HEK293 (cell line): Measurements from ENCODE around the gene SOWAHA.

Source experiments
- CTCF ChIP-seq: fragments of 450-650 bp; formaldehyde crosslinking; IDR thresholded peaks from 2 replicates; pipeline ENCODE4 v1.5.1; 2016; ENCODE audit warnings: missing biosample characterization, missing genetic modification characterization
- OVOL3 ChIP-seq: fragments of 450-650 bp; formaldehyde crosslinking; IDR thresholded peaks from 2 replicates; pipeline ENCODE4 v1.5.1; 2016; ENCODE audit warnings: missing biosample characterization, missing genetic modification characterization
- TCF7L2 ChIP-seq: IDR thresholded peaks from 2 replicates; pipeline ENCODE4 v1.6.1; 2011; ENCODE audit warnings: low read depth, mild to moderate bottlenecking, inconsistent platforms, low read length, moderate library complexity, borderline replicate concordance
- ZNF423 ChIP-seq: fragments of 450-650 bp; formaldehyde crosslinking; IDR thresholded peaks from 2 replicates; pipeline ENCODE4 v1.5.1; 2016; ENCODE audit warnings: missing biosample characterization, missing genetic modification characterization

DNA sequence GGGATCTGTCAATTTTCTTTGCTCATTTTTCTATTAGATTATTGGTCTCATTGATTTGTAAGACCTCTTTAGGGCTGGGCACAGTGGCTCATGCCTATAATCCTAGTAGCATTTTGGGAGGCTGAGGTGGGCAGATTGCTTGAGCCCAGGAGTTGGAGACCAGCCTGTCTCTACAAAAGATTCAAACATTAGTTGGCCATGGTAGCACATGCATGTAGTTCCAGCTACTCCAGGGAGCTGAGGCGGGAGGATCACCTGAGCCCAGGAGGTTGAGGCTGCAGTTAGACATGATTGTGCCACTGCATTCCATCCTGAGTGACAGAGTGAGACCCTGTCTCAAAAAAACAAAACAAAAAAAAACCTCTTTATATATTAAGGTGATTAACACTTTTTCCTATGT lies 23.8 kb downstream of the SOWAHA start:
- TF ChIP-seq ZNF423 (tag by site-specific recombination), result no peak
- no peak for TF ChIP-seq TCF7L2
- TF ChIP-seq OVOL3, result no peak
- TF ChIP-seq CTCF (tag by site-specific recombination), result no peak
